Muscle layer of colon (tissue), 2 donors: ENCODE measurements around the gene COPE.
A peak's percentile ranks its signal among the peaks of the same experiment; 100 is the strongest.
"Not testable (repeated sequence)": the region's sequence is repeated elsewhere in the genome, so short reads cannot be mapped to it uniquely, and the experiment has no call there.

ENCODE experiments used
- H3K27ac ChIP-seq: one replicate; pipeline ENCODE4 v1.7.0; 2013; ENCODE audit warnings: low read depth, mild to moderate bottlenecking, low read length, moderate library complexity
- H3K27me3 ChIP-seq, 2 donors: one replicate each; pipeline ENCODE4 v1.7.0; 2013; ENCODE audit warnings: low read length in 2 of 2, mild to moderate bottlenecking in 2 of 2; ENCODE audit not compliant: insufficient read depth in 2 of 2, control insufficient read depth in 1 of 2
- H3K36me3 ChIP-seq: one replicate; pipeline ENCODE4 v1.7.0; 2013; ENCODE audit warnings: mild to moderate bottlenecking, low read length; ENCODE audit not compliant: insufficient read depth
- H3K4me1 ChIP-seq: one replicate; pipeline ENCODE4 v1.7.0; 2013; ENCODE audit warnings: mild to moderate bottlenecking, low read length; ENCODE audit not compliant: insufficient read depth
- H3K4me3 ChIP-seq, 2 donors: one replicate each; pipeline ENCODE4 v1.7.0; 2013; ENCODE audit warnings: low read length in 2 of 2, low read depth in 1 of 2, mild to moderate bottlenecking in 1 of 2, moderate library complexity in 1 of 2
- H3K9ac ChIP-seq: one replicate; pipeline ENCODE4 v1.7.0; 2013; ENCODE audit warnings: low read length
- H3K9me3 ChIP-seq: one replicate; pipeline ENCODE4 v1.7.0; 2013; ENCODE audit warnings: mild to moderate bottlenecking, low read length
- donor health status: abdominal sarcoma.
- donor health status: Adenocarcinoma of cecum.

COPE gene

DNA sequence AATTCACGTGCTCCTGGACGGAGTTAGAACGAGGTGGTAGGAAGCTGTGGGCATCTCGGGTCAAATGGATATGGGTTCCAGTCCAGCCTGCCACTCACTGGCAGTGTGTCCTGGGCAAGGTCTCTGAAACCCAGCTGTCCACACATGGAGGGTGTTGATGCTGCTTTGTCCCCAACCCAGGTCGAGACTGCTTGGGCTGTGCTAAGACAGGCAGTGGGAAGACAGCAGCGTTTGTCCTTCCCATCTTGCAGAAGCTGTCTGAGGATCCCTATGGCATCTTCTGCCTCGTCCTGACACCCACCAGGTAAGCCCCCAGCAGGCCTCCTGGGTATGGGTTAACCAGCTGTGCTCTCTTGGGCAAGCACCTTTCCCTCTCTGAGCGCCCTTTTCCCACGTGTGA is 1.2 kb upstream of the COPE start:
- Histone ChIP-seq H3K9me3 (no peaks in the 10 kb centered on the region), H3K27ac (no peak overlapping the region), H3K4me1 (peaks cover 26% of the 10 kb centered on the region), H3K27me3 (no peaks in the 10 kb centered on the region), H3K36me3 (peaks cover 31% of the 10 kb centered on the region), H3K9ac (peak overlapping the region; percentile 57), H3K4me3 (peak overlapping the region; percentile 76 to 84)

DNA sequence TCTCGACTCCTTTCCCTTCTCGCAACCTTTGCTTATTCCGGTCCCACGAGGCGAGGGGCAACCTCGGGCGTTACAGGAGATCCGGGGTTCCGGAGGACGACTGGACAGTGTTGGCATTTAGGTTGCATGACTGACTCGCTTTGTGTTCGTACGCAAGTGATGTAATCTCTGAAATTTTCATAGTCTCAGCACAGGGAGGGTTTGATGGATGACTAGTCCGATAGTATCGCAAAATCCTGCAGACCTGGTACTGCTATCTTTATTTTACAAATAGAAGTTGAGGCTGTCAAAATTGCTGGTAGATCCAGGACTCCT is 670 bp upstream of the COPE start:
- H3K4me1 ChIP-seq: peaks cover 26% of the 10 kb centered on the region
- peak overlapping the region; percentile 76 to 84 for H3K4me3 ChIP-seq
- H3K27me3 ChIP-seq: no peaks in the 10 kb centered on the region
- H3K9me3 ChIP-seq: no peaks in the 10 kb centered on the region
- H3K27ac ChIP-seq: peak overlapping the region; percentile 64
- H3K36me3 ChIP-seq: peaks cover 33% of the 10 kb centered on the region
- peak overlapping the region; percentile 57 for H3K9ac ChIP-seq

DNA sequence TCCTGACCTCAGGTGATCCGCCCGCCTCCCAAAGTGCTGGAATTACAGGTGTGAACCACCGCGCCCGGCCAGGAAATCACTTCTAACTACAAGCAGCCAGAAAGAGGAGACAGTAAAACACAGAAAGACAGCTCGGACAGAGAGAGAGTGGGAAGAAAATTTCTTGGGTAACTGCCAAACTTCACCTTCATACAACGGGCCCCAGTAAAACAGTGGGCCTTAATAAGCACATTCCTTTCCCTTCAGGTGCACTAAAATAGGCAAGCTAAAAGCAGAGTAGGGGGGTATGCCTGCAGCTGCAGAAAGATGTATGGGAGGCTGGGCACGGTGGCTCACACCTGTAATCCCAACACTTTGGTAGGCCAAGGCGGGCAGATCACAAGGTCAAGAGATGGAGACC is 1.6 kb downstream of the COPE start:
- not testable (repeated sequence) for H3K9me3 ChIP-seq, H3K27ac ChIP-seq, H3K9ac ChIP-seq, H3K27me3 ChIP-seq
- H3K4me3 ChIP-seq: peak overlapping the region in 1 of 2 donors; percentile 88
- H3K4me1 ChIP-seq: peaks cover 26% of the 10 kb centered on the region
- H3K36me3 ChIP-seq: peaks cover 15% of the 10 kb centered on the region

DNA sequence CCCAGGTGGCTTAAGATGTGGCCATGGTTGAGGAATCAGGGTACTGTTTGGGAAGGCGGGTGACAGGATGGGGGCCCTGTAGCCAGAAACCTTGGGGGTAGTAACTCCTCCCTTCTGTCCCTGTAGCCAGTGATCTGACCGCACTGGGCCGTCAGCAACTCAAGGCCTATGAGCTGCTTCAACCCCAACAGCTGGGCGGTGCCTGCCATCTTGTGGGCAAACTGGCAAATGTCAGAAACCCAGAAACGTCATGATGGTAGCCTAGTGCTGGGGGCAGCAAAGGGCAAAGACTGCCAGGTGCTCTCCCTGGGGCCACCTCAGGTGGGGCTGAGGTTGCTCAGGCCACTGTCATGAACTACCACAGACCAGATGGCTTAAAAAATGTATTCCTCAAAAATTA is 3.5 kb downstream of the COPE start:
- Histone ChIP-seq H3K36me3 (peaks cover 5% of the 10 kb centered on the region), H3K27me3 (no peaks in the 10 kb centered on the region), H3K27ac (no peak overlapping the region), H3K9me3 (no peaks in the 10 kb centered on the region), H3K4me1 (peaks cover 18% of the 10 kb centered on the region), H3K9ac (no peak overlapping the region), H3K4me3 (no peak overlapping the region)

DNA sequence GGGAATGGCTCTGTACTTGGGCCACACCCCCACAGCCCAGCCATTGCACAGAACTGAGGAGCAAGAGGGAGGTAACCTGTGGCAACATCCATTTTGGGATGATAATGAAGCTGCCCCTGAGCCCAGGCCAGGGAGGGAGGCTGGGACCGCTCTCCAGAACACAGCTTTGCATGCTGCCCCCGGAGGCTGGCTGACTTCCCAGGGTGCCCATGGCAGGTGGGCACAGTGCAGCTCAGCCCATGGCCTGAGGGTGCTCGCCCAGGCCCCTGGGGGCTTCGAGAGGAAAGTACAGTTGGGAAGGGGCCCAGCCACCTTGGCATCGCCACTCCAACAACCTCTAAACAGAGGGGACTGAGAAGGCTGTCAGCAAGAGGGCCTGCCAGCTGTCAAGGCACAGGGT is 5.7 kb downstream of the COPE start:
- Histone ChIP-seq H3K9ac (no peak overlapping the region), H3K36me3 (peaks cover 5% of the 10 kb centered on the region), H3K27me3 (no peaks in the 10 kb centered on the region), H3K4me3 (no peak overlapping the region), H3K9me3 (no peaks in the 10 kb centered on the region), H3K27ac (no peak overlapping the region), H3K4me1 (peaks cover 8% of the 10 kb centered on the region)

DNA sequence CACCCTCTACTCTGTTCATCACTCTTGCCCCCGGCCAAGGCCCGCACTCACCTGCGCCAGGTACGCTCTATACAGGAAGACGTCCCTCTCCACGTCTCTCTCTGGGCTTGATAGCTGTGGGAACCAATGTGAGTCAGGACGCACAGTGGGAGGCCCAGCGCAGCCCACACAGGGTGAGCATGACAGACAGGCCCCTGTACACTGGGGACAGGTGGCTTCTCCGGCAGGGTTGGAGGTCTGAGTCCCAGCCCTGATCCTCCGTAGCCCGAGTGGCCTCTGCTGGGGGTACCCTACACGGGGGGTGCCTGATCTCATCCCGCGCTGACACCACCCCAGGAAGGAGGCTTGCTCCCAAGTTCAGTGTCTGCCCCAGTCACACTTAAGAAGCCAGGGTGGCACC is 6.3 kb downstream of the COPE start:
- Histone ChIP-seq H3K36me3 (peaks cover 5% of the 10 kb centered on the region), H3K9ac (no peak overlapping the region), H3K27ac (no peak overlapping the region), H3K4me3 (no peak overlapping the region), H3K9me3 (no peaks in the 10 kb centered on the region), H3K4me1 (peaks cover 3% of the 10 kb centered on the region), H3K27me3 (no peaks in the 10 kb centered on the region)

DNA sequence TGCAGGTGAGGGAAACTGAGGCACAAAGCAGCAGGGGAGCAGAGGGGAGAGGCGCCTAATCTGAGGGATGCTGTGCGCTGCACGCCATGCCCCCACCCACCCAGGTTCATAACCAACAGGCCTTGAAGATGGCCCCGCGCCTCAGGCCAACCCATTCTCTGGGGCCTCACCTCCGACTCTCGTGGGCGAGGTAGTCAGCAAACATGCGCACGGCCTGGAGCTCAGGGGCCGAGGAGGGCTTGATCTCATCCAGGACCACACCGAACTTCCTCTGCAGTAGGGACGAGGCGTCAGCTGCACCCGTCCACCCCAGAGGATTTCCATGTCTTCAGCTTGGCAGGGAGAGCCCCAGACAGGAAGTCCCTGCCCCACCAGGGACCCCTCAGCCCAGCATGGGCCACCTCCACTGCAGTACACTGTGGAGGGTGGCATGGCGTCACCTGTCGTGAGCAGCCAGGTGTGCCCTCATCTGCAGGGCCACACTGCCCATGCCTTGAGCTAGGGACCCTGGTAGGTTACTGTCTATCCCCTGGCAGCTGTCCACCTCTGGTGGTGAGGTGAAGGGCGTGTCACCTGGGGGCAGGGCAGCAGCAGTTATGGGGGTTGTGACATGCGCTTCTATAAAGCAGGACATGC is 8.3 kb downstream of the COPE start:
- no peak overlapping the region for H3K9ac ChIP-seq
- no peak overlapping the region for H3K4me3 ChIP-seq
- no peaks in the 10 kb centered on the region for H3K9me3 ChIP-seq
- H3K27ac ChIP-seq: no peak overlapping the region
- H3K27me3 ChIP-seq: no peaks in the 10 kb centered on the region
- H3K4me1 ChIP-seq: no peaks in the 10 kb centered on the region
- H3K36me3 ChIP-seq: peaks cover 15% of the 10 kb centered on the region

DNA sequence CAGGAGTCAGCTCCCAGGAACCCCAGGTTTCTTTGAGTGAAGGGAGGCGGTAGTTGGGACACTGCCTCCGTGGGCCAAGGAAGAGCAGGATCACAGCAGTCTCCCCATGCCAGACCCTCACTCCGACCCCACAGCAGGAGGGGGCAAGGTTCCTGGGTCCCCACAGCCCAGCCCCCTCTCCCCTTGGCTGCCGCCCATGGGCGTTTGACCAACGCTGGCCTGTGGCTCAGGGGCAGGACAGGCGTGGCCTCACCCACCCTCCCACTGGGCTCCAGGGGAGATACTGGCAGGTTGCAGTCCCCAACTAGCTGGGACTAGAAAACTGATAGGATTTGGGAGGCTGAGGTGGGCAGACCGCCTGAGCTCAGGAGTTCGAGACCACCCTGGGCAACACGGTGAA is 9.2 kb downstream of the COPE start:
- no peak overlapping the region for H3K9ac ChIP-seq
- H3K9me3 ChIP-seq: no peaks in the 10 kb centered on the region
- no peaks in the 10 kb centered on the region for H3K4me1 ChIP-seq
- H3K36me3 ChIP-seq: peaks cover 13% of the 10 kb centered on the region
- H3K4me3 ChIP-seq: no peak overlapping the region
- no peaks in the 10 kb centered on the region for H3K27me3 ChIP-seq
- H3K27ac ChIP-seq: no peak overlapping the region

DNA sequence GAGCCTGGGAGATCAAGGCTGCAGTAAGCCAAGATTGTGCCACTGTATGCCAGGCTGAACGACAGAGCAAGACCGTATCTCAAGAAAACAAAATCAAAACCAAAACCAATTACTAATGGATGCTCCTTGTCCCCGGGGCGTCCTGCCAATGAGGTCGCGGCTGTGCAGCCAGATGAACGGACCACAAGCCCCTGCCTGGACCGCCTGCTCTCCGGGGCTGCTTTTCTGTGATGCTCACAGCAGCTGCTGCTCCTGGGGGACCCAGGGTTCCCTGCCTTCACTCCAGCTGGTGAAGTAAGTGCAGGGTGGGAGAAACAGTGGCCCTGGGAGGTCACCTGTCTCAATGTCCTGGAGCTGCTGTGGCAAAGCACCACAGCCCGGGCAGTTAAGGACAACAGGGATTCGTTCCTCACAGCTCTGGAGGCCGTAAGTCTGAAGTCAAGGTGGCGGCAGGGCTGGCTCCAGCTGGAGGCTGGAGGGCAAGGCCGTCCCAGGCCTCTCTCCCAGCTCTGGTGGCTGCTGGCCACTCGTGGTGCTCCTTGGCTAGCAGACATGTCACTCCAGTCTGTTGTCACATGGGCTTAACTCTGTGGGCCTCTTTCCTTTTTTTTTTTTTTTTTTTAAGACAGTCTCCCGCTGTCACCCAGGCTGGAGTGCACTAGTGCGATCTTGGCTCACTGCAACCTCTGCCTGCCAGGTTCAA is 10.1 kb downstream of the COPE start:
- H3K9me3 ChIP-seq: no peaks in the 10 kb centered on the region
- no peaks in the 10 kb centered on the region for H3K4me1 ChIP-seq
- H3K36me3 ChIP-seq: peaks cover 18% of the 10 kb centered on the region
- H3K4me3 ChIP-seq: no peak overlapping the region
- H3K9ac ChIP-seq: no peak overlapping the region
- H3K27ac ChIP-seq: no peak overlapping the region
- H3K27me3 ChIP-seq: no peaks in the 10 kb centered on the region

DNA sequence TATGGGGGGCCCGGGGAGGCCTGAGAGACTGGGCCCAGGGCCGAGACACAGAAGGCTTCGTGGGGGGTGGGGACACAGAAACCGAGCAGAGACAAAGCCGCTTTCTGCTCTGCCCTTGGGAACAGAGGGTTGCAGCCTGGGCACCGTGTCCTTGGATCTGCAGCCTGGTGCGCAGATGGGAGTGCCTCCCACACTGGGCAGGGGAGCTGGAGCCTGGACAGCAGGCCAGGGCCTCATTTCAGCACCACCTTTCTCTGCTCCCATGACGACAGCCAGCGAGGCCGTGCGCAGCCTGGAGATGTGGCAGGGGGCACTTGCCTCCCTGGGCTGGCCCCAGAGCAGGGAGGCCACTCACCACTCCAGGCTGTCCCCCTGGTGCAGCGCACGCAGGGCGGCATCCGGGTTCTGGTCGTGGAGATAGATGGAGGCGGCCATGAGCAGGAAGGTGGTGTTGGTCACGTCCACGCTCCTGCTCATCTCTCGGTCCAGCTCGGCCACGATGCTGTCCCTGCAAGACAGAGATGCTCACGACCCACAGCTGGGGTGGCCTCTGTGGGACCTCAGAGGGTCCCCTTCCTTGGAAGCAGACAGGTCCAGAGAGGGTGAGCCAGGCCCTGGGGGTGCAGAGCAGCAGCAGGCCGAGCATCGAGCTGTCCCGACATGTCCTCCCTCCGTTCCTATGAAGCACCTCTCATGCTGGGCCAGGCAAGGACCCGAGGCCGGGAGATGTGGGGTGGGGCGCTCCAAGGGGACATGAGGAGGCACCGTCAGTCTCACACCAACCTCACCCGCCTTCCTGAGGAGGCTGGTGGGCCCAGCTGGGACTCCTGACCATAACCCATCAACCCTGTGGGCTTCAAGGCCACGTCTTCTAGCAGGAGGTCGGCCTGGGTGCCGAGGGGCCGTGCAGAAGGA is 12.3 kb downstream of the COPE start:
- Histone ChIP-seq H3K27me3 (no peaks in the 10 kb centered on the region), H3K4me1 (no peaks in the 10 kb centered on the region), H3K36me3 (peaks cover 18% of the 10 kb centered on the region), H3K9me3 (no peaks in the 10 kb centered on the region), H3K9ac (no peak overlapping the region), H3K4me3 (no peak overlapping the region), H3K27ac (no peak overlapping the region)

DNA sequence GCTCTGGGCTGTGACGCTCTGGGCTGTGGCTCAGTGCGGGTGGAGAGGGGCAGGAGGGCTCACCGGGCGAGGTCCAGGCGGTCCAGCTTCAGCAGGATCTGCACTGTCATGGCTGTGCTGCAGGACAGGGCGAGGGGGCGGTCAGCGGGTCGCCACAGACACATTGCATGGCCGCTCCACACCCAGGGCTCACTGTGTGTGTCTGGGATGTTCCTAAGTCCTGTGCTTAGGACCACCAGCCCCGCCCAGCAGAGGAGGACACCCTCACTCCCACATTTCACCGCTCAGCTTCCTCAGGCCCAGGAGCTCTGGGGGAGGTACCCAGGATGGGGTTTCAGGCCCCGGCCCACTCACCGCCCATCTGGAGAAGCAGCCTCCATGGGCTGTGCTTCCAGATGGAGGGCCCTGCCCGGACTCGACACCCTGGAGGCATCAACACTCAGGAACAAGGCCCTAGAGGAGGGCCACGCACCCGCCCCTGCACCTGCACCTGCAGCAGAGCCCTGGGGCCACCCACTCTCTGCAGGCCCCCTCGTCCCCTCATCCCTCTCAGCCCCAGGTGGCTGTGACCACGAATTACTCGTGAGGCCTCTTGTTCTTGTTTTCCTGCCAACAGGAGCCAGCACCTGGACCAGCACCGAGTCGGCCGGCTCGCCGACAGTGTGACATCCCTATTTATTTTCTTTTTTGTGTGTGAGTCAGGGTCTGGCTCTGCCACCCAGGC is 13.5 kb downstream of the COPE start:
- H3K36me3 ChIP-seq: peaks cover 29% of the 10 kb centered on the region
- no peaks in the 10 kb centered on the region for H3K27me3 ChIP-seq
- H3K9ac ChIP-seq: no peak overlapping the region
- H3K9me3 ChIP-seq: no peaks in the 10 kb centered on the region
- H3K4me1 ChIP-seq: no peaks in the 10 kb centered on the region
- H3K27ac ChIP-seq: no peak overlapping the region
- H3K4me3 ChIP-seq: no peak overlapping the region
